T-cell (primary cell): ENCODE data around the gene WASHC4. TPM values are rescaled to one million over a fixed set of nuclear protein-coding genes. Genes with fewer than 3 reads are reported as not detected.

Experiments used
- ATAC-seq, 4 experiments: fragments of 200-7000 bp in 3 of 4; fragments of 150-1000 bp in 1 of 4; cut with Tn5 transposase; replicated peaks in 1 of 4; 1 replicate in 3 of 4; 2 replicates in 1 of 4; pipeline ENCODE4 v1.10.0; 2021; ENCODE audit warnings: moderate library complexity in 3 of 4, mild to moderate bottlenecking in 2 of 4, moderate number of reproducible peaks in 1 of 4
- CTCF ChIA-PET, 2 donors: fragments of 300-600 bp; sonication (Branson Sonifier 250); formaldehyde crosslinking; loops; one replicate each; lab custom pipeline; 2022; ENCODE audit warnings: antibody characterized with exemption in 2 of 2; lab: Charles Lee
- POLR2A ChIA-PET, 2 donors: fragments of 300-600 bp; sonication (Branson Sonifier 250); formaldehyde crosslinking; loops; one replicate each; lab custom pipeline; 2022; ENCODE audit warnings: antibody characterized with exemption in 2 of 2; lab: Charles Lee
- DNase-seq, 35 experiments: peaks; one replicate each; pipeline versions ENCODE4 v3.0.0 to v3.0.0-alpha.2; 2013 to 2023
- H3K27ac ChIP-seq: one replicate; pipeline ENCODE4 v1.5.1; 2013; ENCODE audit warnings: low read length
- H3K27me3 ChIP-seq, 2 experiments: replicated peaks in 1 of 2; 1 replicate in 1 of 2; 2 replicates in 1 of 2; pipeline versions ENCODE4 v1.6.1 to v1.7.0; 2013; ENCODE audit warnings: low read length in 1 of 2, mixed read lengths in 1 of 2; ENCODE audit not compliant: control insufficient read depth in 2 of 2, insufficient read depth in 2 of 2; ENCODE audit errors: extremely low read depth in 1 of 2
- H3K36me3 ChIP-seq, 2 donors: 1 replicate in 1 of 2; 2 replicates in 1 of 2; pipeline versions ENCODE4 v1.6.1 to v1.7.0; 2013; ENCODE audit warnings: low read length in 1 of 2; ENCODE audit not compliant: control insufficient read depth in 2 of 2, insufficient read depth in 1 of 2; ENCODE audit errors: extremely low read depth in 1 of 2
- H3K4me1 ChIP-seq, 2 experiments: 1 replicate in 1 of 2; 2 replicates in 1 of 2; pipeline versions ENCODE4 v1.6.1 to v1.7.0; 2013; ENCODE audit warnings: low read length in 2 of 2, mixed read lengths in 1 of 2; ENCODE audit not compliant: insufficient read depth in 2 of 2, control insufficient read depth in 1 of 2; ENCODE audit errors: extremely low read depth in 1 of 2
- H3K4me3 ChIP-seq, 2 donors: 1 replicate in 1 of 2; 2 replicates in 1 of 2; pipeline versions ENCODE4 v1.5.1 to v1.7.0; 2013; ENCODE audit warnings: mild to moderate bottlenecking in 2 of 2, low read length in 1 of 2, moderate library complexity in 1 of 2; ENCODE audit not compliant: control insufficient read depth in 1 of 2; ENCODE audit errors: extremely low read depth in 1 of 2
- H3K9me3 ChIP-seq: 2 replicates; pipeline ENCODE4 v1.7.0; 2013
- H3K27ac Mint-ChIP-seq, 2 donors: one replicate each; pipeline ENCODE4 v1.8.0; 2020 to 2021; ENCODE audit warnings: mild to moderate bottlenecking in 2 of 2, mixed read lengths in 2 of 2
- H3K27me3 Mint-ChIP-seq, 2 donors: one replicate each; pipeline ENCODE4 v1.8.0; 2021 to 2022; ENCODE audit warnings: mixed read lengths in 2 of 2
- H3K36me3 Mint-ChIP-seq: one replicate; pipeline ENCODE4 v1.8.0; 2021; ENCODE audit warnings: mixed read lengths
- H3K4me1 Mint-ChIP-seq, 3 donors: one replicate each; pipeline ENCODE4 v1.8.0; 2020 to 2022; ENCODE audit warnings: mixed read lengths in 3 of 3, mild to moderate bottlenecking in 1 of 3
- H3K4me3 Mint-ChIP-seq, 3 donors: one replicate each; pipeline ENCODE4 v1.8.0; 2020 to 2022; ENCODE audit warnings: mild to moderate bottlenecking in 3 of 3, mixed read lengths in 3 of 3, moderate library complexity in 3 of 3
- H3K9me3 Mint-ChIP-seq, 3 donors: one replicate each; pipeline ENCODE4 v1.8.0; 2020 to 2022; ENCODE audit warnings: mixed read lengths in 3 of 3
- WGBS: methylation state at CpG from one replicate; pipeline ENCODE4 v1.1.5; 2013; ENCODE audit warnings: missing lambda C conversion rate; ENCODE audit not compliant: insufficient coverage; 5-methylcytosine and 5-hydroxymethylcytosine counted together
- total RNA-seq, 35 experiments: library from RNA in 6 of 35; stranded (reverse) in 6 of 35; fragments of 120-200 nt in 1 of 35; gene quantifications; one replicate each; pipeline versions ENCODE4 v1.2.1 to v1.2.4 and lab custom pipeline; 2013 to 2026

WASHC4 gene
- total RNA-seq, 5 donors from 2014 or later (not counting 1 experiment from before 2014, with no cell fraction given), result 41.4 to 62.2 (median 49.0) TPM

DNA sequence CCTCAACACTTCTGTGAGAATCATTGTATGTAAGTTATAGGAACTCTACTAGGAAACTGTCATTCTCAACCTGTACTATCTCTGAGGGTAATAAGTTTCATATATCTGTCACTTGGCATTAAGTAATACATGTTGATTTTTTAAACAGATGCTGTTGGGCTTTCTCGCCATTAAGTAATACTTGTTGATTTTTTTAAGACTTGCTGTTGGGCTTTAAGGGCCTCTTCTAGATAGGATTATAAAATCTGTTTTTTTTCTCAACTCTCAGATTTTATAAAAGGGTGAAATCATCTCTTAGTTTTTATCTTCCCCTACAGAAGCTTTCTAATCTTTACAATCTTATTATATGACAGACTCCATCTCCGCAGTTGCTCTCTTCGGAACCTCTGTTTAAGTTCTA, 5.6 kb downstream of the WASHC4 start:
- DNase-seq, result no peak
- Mint-ChIP-seq H3K27ac (no peak overlapping the region), H3K9me3 (no peaks in the 10 kb centered on the region), H3K36me3 (peaks cover 41% of the 10 kb centered on the region), H3K27me3 (no peaks in the 10 kb centered on the region), H3K4me3 (no peak overlapping the region), H3K4me1 (peaks cover 46 to 51% (median 49%) of the 10 kb centered on the region in 3 donors)
- whole genome bisulfite sequencing, result no CpG with 5 or more reads among the region's 3 CpGs
- Histone ChIP-seq H3K9me3 (no peaks in the 10 kb centered on the region), H3K4me3 (no peak overlapping the region), H3K27me3 (no peaks in the 10 kb centered on the region), H3K27ac (no peak overlapping the region), H3K4me1 (peaks cover 8 to 21% of the 10 kb centered on the region in 2 experiments), H3K36me3 (peaks cover 0 to 45% of the 10 kb centered on the region in 2 donors)
- ChIA-PET CTCF (no interaction called here), POLR2A (no interaction called here)
- ATAC-seq, result no peak

DNA sequence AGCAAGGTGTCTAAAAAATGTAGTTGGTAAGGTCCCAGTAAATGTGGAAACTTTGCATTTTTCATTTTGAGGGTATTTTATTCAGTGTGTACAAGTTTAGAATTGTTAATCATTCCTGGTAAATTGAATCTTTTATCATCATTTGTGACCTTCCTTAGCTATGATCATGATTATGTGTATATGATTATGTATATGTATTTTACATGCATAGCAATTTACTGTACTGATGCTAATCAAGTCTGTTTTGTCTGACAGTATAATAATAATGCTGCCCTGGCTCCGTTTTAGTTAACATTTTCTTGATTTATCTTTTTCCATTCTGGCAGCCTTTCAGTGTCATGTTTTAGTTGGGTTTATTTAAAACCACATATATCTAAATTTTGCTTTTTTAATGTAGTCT, 9.4 kb downstream of the WASHC4 start:
- Histone ChIP-seq H3K27me3 (no peaks in the 10 kb centered on the region), H3K36me3 (peaks cover 0 to 68% of the 10 kb centered on the region in 2 donors), H3K27ac (no peak overlapping the region), H3K9me3 (no peaks in the 10 kb centered on the region), H3K4me3 (no peak overlapping the region), H3K4me1 (peaks cover 0 to under 1% of the 10 kb centered on the region in 2 experiments)
- H3K36me3 Mint-ChIP-seq, result peaks cover 66% of the 10 kb centered on the region
- DNase-seq, result no peak
- H3K27me3 Mint-ChIP-seq, result no peaks in the 10 kb centered on the region
- no peak for ATAC-seq
- no peak overlapping the region for H3K4me3 Mint-ChIP-seq
- H3K27ac Mint-ChIP-seq, result no peak overlapping the region
- WGBS, result no CpG with 5 or more reads among the region's 1 CpG
- H3K9me3 Mint-ChIP-seq, result no peaks in the 10 kb centered on the region
- peaks cover 21 to 24% (median 22%) of the 10 kb centered on the region in 3 donors for H3K4me1 Mint-ChIP-seq
- POLR2A ChIA-PET, result interaction anchor here in 1 of 2 donors (1.3 kb wide), 1 partner anchor 9 kb away, joined by 6 read pairs; the partner anchor contains the start of gene WASHC4
- CTCF ChIA-PET, result no interaction called here

DNA sequence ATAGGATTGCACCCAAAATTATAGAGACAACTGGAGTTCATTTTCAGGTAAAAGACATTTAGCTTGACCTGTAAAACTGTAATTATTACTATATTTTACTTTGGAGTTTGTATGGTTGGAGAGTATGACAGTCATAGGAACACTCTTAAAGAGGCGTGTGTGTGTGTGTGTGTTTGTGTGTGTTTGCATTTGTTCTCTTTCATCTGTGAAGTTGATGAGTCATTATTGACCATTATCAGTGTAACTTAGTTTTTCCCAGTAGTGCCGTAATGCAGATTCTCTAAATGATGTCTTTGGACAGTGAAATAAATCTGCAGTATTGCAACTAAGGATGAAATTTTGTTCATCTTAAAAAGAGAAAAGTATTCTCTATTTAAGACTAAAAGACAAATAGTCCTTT, 13.0 kb downstream of the WASHC4 start:
- DNase-seq (no peak), ATAC-seq (no peak)
- H3K27me3 Mint-ChIP-seq, result no peaks in the 10 kb centered on the region
- H3K27me3 ChIP-seq, result no peaks in the 10 kb centered on the region
- no peaks in the 10 kb centered on the region for H3K9me3 Mint-ChIP-seq
- 57% methylated on average over 1 of the region's 2 CpGs for WGBS
- CTCF ChIA-PET, result no interaction called here
- no peaks in the 10 kb centered on the region for H3K4me1 ChIP-seq
- POLR2A ChIA-PET, result interaction anchor here in 1 of 2 donors (0.6 to 1.0 kb wide), 2 partner anchors 41 to 1191 kb away, joined by 3 to 4 read pairs; no protein-coding TSS in a partner anchor
- peaks cover 62% of the 10 kb centered on the region for H3K36me3 Mint-ChIP-seq
- peaks cover 0 to 4% (median 2%) of the 10 kb centered on the region in 3 donors for H3K4me1 Mint-ChIP-seq
- H3K4me3 Mint-ChIP-seq, result no peak overlapping the region
- no peak overlapping the region for H3K27ac ChIP-seq
- no peaks in the 10 kb centered on the region for H3K9me3 ChIP-seq
- peaks cover 0 to 78% of the 10 kb centered on the region in 2 donors for H3K36me3 ChIP-seq
- no peak overlapping the region for H3K4me3 ChIP-seq
- H3K27ac Mint-ChIP-seq, result no peak overlapping the region

DNA sequence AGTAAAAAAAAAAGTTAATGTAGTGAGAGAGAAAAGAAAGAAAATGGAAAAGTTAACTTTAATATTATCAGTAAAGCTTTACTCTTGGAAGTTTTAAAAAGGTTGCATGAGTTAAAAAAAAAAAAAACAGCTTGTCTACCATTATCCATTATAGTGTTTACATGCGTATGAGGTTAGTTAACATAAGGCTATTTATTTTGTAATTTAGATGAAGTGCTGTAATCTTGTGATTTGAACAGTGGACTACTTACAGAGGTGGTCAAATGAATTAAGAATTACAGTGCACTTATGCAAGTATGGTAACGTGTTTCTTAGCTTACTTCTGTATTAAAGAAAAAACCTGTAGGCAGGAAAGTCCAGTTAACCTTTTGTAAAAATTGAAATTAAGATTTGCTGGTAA, 30.7 kb downstream of the WASHC4 start:
- Histone ChIP-seq H3K4me3 (no peak overlapping the region), H3K9me3 (no peaks in the 10 kb centered on the region), H3K27ac (no peak overlapping the region), H3K36me3 (peaks cover 0 to 53% of the 10 kb centered on the region in 2 donors), H3K4me1 (no peaks in the 10 kb centered on the region), H3K27me3 (no peaks in the 10 kb centered on the region)
- WGBS, result no CpG with 5 or more reads among the region's 2 CpGs
- no peak for ATAC-seq
- no peaks in the 10 kb centered on the region for H3K9me3 Mint-ChIP-seq
- H3K4me1 Mint-ChIP-seq, result peaks cover 24 to 31% (median 25%) of the 10 kb centered on the region in 3 donors
- H3K36me3 Mint-ChIP-seq, result peaks cover 62% of the 10 kb centered on the region
- no peak overlapping the region for H3K27ac Mint-ChIP-seq
- H3K27me3 Mint-ChIP-seq, result no peaks in the 10 kb centered on the region
- ChIA-PET CTCF (no interaction called here), POLR2A (interaction anchor here in 1 of 2 donors (0.5 to 0.7 kb wide), 2 partner anchors 30 to 1165 kb away, joined by 3 read pairs; partner anchors contain the start of gene WASHC4)
- no peak overlapping the region for H3K4me3 Mint-ChIP-seq
- no peak for DNase-seq

DNA sequence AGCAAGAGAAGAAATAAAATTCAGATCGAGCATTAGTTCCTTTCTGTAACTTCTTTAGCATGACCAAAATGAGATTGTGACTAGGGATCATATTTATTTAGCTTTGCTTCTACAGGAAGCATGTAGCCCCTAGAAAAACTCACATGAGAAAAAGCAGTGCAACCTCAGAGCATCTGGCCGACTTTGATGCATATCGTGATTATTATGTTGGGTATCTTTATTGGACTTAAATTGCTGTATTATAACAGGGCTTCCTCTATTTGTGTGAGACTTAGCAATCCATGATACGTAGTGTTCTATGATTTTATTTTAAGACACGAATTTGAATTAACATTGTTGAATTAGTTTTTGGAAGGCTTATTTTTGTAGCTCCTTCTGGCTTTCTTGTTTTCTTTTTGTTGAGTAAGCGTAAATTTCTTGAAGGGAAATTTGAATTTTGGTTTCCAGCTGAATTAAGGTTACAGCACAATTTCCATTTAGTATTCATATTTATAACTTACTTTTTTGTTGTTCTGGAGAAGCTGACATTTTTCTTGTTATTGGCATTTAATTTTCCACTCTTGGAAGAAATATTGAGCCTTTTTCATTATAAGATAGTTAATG, 33.9 kb downstream of the WASHC4 start:
- 84% methylated on average over 3 of the region's 6 CpGs for WGBS
- Mint-ChIP-seq H3K4me3 (no peak overlapping the region), H3K36me3 (peaks cover 53% of the 10 kb centered on the region), H3K4me1 (peaks cover 4 to 21% (median 7%) of the 10 kb centered on the region in 3 donors), H3K27me3 (no peaks in the 10 kb centered on the region), H3K27ac (no peak overlapping the region), H3K9me3 (no peaks in the 10 kb centered on the region)
- Histone ChIP-seq H3K27ac (no peak overlapping the region), H3K4me1 (no peaks in the 10 kb centered on the region), H3K27me3 (no peaks in the 10 kb centered on the region), H3K9me3 (no peaks in the 10 kb centered on the region), H3K4me3 (no peak overlapping the region), H3K36me3 (peaks cover 2 to 54% of the 10 kb centered on the region in 2 donors)
- DNase-seq (no peak), ATAC-seq (no peak)
- CTCF ChIA-PET, result interaction anchor here in 1 of 2 donors (0.5 kb wide), 1 partner anchor 191 kb away, joined by 3 read pairs; no protein-coding TSS in a partner anchor
- POLR2A ChIA-PET, result no interaction called here

DNA sequence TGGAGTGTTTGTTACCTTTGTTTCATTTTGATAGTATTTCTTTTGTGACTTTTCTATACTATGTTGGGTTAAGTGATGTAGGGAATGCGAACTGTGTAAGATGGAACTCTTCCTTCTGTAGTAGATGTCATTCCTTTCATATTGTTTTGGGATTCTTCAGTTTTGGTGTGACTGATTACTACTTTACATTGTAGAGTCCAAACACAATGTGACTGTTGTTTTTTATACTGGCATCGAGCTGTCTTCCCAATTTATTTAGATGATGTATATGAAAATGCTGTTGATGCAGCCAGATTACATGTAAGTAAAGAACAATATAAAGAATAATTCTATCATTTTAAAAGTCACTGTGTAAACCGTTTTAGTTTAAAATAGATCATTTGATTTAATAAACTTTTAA, 34.7 kb downstream of the WASHC4 start:
- WGBS, result no CpG with 5 or more reads among the region's 3 CpGs
- ATAC-seq (no peak), DNase-seq (no peak)
- POLR2A ChIA-PET, result no interaction called here
- Histone ChIP-seq H3K4me1 (no peaks in the 10 kb centered on the region), H3K4me3 (no peak overlapping the region), H3K27ac (no peak overlapping the region), H3K36me3 (peaks cover 2 to 55% of the 10 kb centered on the region in 2 donors), H3K9me3 (no peaks in the 10 kb centered on the region), H3K27me3 (no peaks in the 10 kb centered on the region)
- Mint-ChIP-seq H3K36me3 (peaks cover 56% of the 10 kb centered on the region), H3K9me3 (no peaks in the 10 kb centered on the region), H3K4me3 (no peak overlapping the region), H3K4me1 (peaks cover 0 to 14% (median 4%) of the 10 kb centered on the region in 3 donors), H3K27ac (no peak overlapping the region), H3K27me3 (no peaks in the 10 kb centered on the region)
- CTCF ChIA-PET, result no interaction called here
